Measurements from ENCODE around the gene SCP2. TPM values are rescaled to one million over a fixed set of nuclear protein-coding genes. Genes with fewer than 3 reads are reported as not detected.
A peak's percentile ranks its signal among the peaks of the same experiment; 100 is the strongest.

The SCP2 gene
- total RNA-seq, 2 experiments from 2014 or later: 22.7 to 27.0 TPM

DNA sequence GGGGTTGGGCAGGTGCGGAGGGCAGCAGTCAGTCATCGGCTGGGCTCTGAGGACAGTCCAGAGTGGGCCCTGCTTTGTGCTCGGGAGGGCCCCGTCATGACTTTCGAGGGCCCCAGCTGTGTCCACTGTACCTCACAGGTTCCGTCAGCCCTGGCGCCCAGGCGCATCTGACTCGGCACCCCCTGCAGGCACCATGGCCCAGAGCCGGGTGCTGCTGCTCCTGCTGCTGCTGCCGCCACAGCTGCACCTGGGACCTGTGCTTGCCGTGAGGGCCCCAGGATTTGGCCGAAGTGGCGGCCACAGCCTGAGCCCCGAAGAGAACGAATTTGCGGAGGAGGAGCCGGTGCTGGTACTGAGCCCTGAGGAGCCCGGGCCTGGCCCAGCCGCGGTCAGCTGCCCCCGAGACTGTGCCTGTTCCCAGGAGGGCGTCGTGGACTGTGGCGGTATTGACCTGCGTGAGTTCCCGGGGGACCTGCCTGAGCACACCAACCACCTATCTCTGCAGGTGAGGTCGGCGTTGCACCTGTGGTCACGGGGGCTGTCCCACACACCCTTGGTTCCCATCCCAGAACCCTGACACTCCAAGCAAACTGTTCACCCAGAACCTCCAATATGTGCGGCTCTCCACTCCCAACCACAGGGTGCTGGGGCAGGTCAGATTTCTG is 142.7 kb downstream of the SCP2 start:
- no peak overlapping the region for H3K27ac ChIP-seq (ENCODE audit: low read depth in 1 of 2, low read length in 2 of 2)
- TF ChIP-seq, protein P1, sequence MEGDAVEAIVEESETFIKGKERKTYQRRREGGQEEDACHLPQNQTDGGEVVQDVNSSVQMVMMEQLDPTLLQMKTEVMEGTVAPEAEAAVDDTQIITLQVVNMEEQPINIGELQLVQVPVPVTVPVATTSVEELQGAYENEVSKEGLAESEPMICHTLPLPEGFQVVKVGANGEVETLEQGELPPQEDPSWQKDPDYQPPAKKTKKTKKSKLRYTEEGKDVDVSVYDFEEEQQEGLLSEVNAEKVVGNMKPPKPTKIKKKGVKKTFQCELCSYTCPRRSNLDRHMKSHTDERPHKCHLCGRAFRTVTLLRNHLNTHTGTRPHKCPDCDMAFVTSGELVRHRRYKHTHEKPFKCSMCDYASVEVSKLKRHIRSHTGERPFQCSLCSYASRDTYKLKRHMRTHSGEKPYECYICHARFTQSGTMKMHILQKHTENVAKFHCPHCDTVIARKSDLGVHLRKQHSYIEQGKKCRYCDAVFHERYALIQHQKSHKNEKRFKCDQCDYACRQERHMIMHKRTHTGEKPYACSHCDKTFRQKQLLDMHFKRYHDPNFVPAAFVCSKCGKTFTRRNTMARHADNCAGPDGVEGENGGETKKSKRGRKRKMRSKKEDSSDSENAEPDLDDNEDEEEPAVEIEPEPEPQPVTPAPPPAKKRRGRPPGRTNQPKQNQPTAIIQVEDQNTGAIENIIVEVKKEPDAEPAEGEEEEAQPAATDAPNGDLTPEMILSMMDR (IDR thresholded peaks at IDR 0.05): no peak
- H3K36me3 Mint-ChIP-seq (ENCODE audit: low read depth): no peaks in the 10 kb centered on the region
- ChIA-PET CTCF (no interaction called here), POLR2A (no interaction called here)
- no peak overlapping the region for H3K4me3 Mint-ChIP-seq
- intact Hi-C loops (cut with DNase I, micrococcal nuclease): no loop called here
- peaks cover 7% of the 10 kb centered on the region for H3K27me3 Mint-ChIP-seq
- ATAC-seq (ENCODE audit: poor library complexity): no peak
- no peaks in the 10 kb centered on the region for H3K9me3 Mint-ChIP-seq
- H3K4me1 Mint-ChIP-seq (ENCODE audit: low read depth): no peaks in the 10 kb centered on the region
- H3K9me3 ChIP-seq (ENCODE audit: control insufficient read depth in 1 of 2, insufficient read depth in 1 of 2, low read length in 2 of 2): no peaks in the 10 kb centered on the region
- H3K36me3 ChIP-seq (ENCODE audit: insufficient read depth, low read length): no peaks in the 10 kb centered on the region
- H3K4me3 ChIP-seq (ENCODE audit: low read length): no peak overlapping the region
- H3K4me1 ChIP-seq (ENCODE audit: insufficient read depth, low read length): no peaks in the 10 kb centered on the region
- H3K27me3 ChIP-seq (ENCODE audit: control insufficient read depth in 1 of 2, insufficient read depth in 2 of 2, low read length in 2 of 2): peaks cover 0 to 7% of the 10 kb centered on the region in 2 experiments
- no peak overlapping the region for H3K27ac Mint-ChIP-seq
- DNase-seq: peak in 1 of 14 experiments; percentile 29

GRCh38 chr1:53070621-53071020 is 143.5 kb downstream of the SCP2 start:
- TF ChIP-seq, protein P1 (IDR thresholded peaks at IDR 0.05): no peak
- DNase-seq: no peak
- no peak overlapping the region for H3K4me3 ChIP-seq (ENCODE audit: low read length)
- H3K27ac ChIP-seq (ENCODE audit: low read depth in 1 of 2, low read length in 2 of 2): no peak overlapping the region
- Mint-ChIP-seq H3K9me3 (no peaks in the 10 kb centered on the region), H3K27ac (no peak overlapping the region), H3K27me3 (peaks cover 2% of the 10 kb centered on the region), H3K36me3 (ENCODE audit: low read depth) (no peaks in the 10 kb centered on the region), H3K4me3 (no peak overlapping the region), H3K4me1 (ENCODE audit: low read depth) (no peaks in the 10 kb centered on the region)
- no peaks in the 10 kb centered on the region for H3K27me3 ChIP-seq (ENCODE audit: control insufficient read depth in 1 of 2, insufficient read depth in 2 of 2, low read length in 2 of 2)
- H3K9me3 ChIP-seq (ENCODE audit: control insufficient read depth in 1 of 2, insufficient read depth in 1 of 2, low read length in 2 of 2): no peaks in the 10 kb centered on the region
- ChIA-PET POLR2A (no interaction called here), CTCF (no interaction called here)
- H3K36me3 ChIP-seq (ENCODE audit: insufficient read depth, low read length): no peaks in the 10 kb centered on the region
- no peak for ATAC-seq (ENCODE audit: poor library complexity)
- intact Hi-C loops (cut with DNase I, micrococcal nuclease): no loop called here
- no peaks in the 10 kb centered on the region for H3K4me1 ChIP-seq (ENCODE audit: insufficient read depth, low read length)

- Histone ChIP-seq H3K36me3 (ENCODE audit: insufficient read depth, low read length) (no peaks in the 10 kb centered on the region), H3K27ac (ENCODE audit: low read depth in 1 of 2, low read length in 2 of 2) (no peak overlapping the region), H3K4me3 (ENCODE audit: low read length) (no peak overlapping the region), H3K27me3 (ENCODE audit: control insufficient read depth in 1 of 2, insufficient read depth in 2 of 2, low read length in 2 of 2) (no peaks in the 10 kb centered on the region), H3K9me3 (ENCODE audit: control insufficient read depth in 1 of 2, insufficient read depth in 1 of 2, low read length in 2 of 2) (no peaks in the 10 kb centered on the region), H3K4me1 (ENCODE audit: insufficient read depth, low read length) (no peaks in the 10 kb centered on the region)
- intact Hi-C loops (cut with DNase I, micrococcal nuclease): no loop called here
- no peaks in the 10 kb centered on the region for H3K36me3 Mint-ChIP-seq (ENCODE audit: low read depth)
- no peaks in the 10 kb centered on the region for H3K27me3 Mint-ChIP-seq
- H3K27ac Mint-ChIP-seq: no peak overlapping the region
- H3K9me3 Mint-ChIP-seq: no peaks in the 10 kb centered on the region
- no peaks in the 10 kb centered on the region for H3K4me1 Mint-ChIP-seq (ENCODE audit: low read depth)
- ChIA-PET POLR2A (no interaction called here), CTCF (no interaction called here)
- peak in 1 of 14 experiments; percentile 29 for DNase-seq
- TF ChIP-seq, protein P1 (IDR thresholded peaks at IDR 0.05): no peak
- H3K4me3 Mint-ChIP-seq: no peak overlapping the region
- ATAC-seq (ENCODE audit: poor library complexity): no peak
These were observed 144.2 kb downstream of the SCP2 start for GRCh38 chr1:53071167-53071865.

Measured in CD4-positive, alpha-beta T cell (primary cell).